Caco-2 (cell line): Measurements from ENCODE around the gene SERPINE3. TPM values are rescaled to one million over a fixed set of nuclear protein-coding genes. Genes with fewer than 3 reads are reported as not detected.

Source experiments
- BruUV-seq: library from RNA; stranded (reverse); fragments of 400-500 nt; replicated peaks from 2 replicates; lab custom pipeline; 2021; lab: Mats Ljungman, UMichigan
- CTCF ChIA-PET: fragments of 300-600 bp; sonication (Branson Sonifier 250); formaldehyde crosslinking; loops from one replicate; lab custom pipeline; 2022; ENCODE audit warnings: antibody characterized with exemption; lab: Charles Lee
- POLR2A ChIA-PET: fragments of 300-600 bp; sonication (Branson Sonifier 250); formaldehyde crosslinking; loops from one replicate; lab custom pipeline; 2022; ENCODE audit warnings: antibody characterized with exemption; lab: Charles Lee
- DNase-seq, 2 experiments: peaks; one replicate each; pipeline versions ENCODE4 v3.0.0 to v3.0.0-alpha.2; 2020 to 2022
- H3K27me3 ChIP-seq: replicated peaks from 2 replicates; pipeline ENCODE4 v1.6.0; 2011; ENCODE audit warnings: low read length; ENCODE audit not compliant: control insufficient read depth, insufficient read depth
- H3K36me3 ChIP-seq: 2 replicates; pipeline ENCODE4 v1.5.1; 2011; ENCODE audit warnings: low read length; ENCODE audit not compliant: control insufficient read depth, insufficient read depth
- H3K4me1 ChIP-seq: fragments of 250-450 bp; sonication (Bioruptor Pico); 2 replicates; pipeline ENCODE4 v1.5.1; 2020; ENCODE audit warnings: mild to moderate bottlenecking
- H3K4me3 ChIP-seq: 2 replicates; pipeline ENCODE4 v1.5.1; 2011; ENCODE audit warnings: low read depth, mild to moderate bottlenecking, control low read depth, low read length
- H3K9me3 ChIP-seq: fragments of 250-450 bp; sonication (Bioruptor Pico); 2 replicates; pipeline ENCODE4 v1.5.1; 2020; ENCODE audit warnings: mild to moderate bottlenecking, moderate library complexity
- H3K27ac Mint-ChIP-seq: one replicate; pipeline ENCODE4 v1.8.0; 2022; ENCODE audit warnings: mixed read lengths; ENCODE audit not compliant: unreplicated experiment
- H3K27me3 Mint-ChIP-seq: one replicate; pipeline ENCODE4 v1.8.0; 2022; ENCODE audit warnings: mixed read lengths; ENCODE audit not compliant: insufficient read depth, unreplicated experiment
- H3K36me3 Mint-ChIP-seq: one replicate; pipeline ENCODE4 v1.8.0; 2022; ENCODE audit warnings: mild to moderate bottlenecking, mixed read lengths; ENCODE audit not compliant: insufficient read depth, unreplicated experiment
- H3K4me1 Mint-ChIP-seq: one replicate; pipeline ENCODE4 v1.8.0; 2022; ENCODE audit warnings: low read depth, mixed read lengths; ENCODE audit not compliant: unreplicated experiment
- H3K4me3 Mint-ChIP-seq: one replicate; pipeline ENCODE4 v1.8.0; 2022; ENCODE audit warnings: mild to moderate bottlenecking, moderate library complexity, mixed read lengths; ENCODE audit not compliant: unreplicated experiment
- H3K9me3 Mint-ChIP-seq: one replicate; pipeline ENCODE4 v1.8.0; 2022; ENCODE audit warnings: mixed read lengths; ENCODE audit not compliant: unreplicated experiment
- CTCF ChIP-seq, 2 experiments: fragments of 200-600 bp in 1 of 2; IDR thresholded peaks; 1 replicate in 1 of 2; 2 replicates in 1 of 2; pipeline versions ENCODE4 v1.5.1 to v1.8.0; 2011 to 2022; ENCODE audit warnings: antibody characterized with exemption in 1 of 2, control low read depth in 1 of 2, inconsistent platforms in 1 of 2, low read depth in 1 of 2, low read length in 1 of 2, mild to moderate bottlenecking in 1 of 2, moderate library complexity in 1 of 2; ENCODE audit not compliant: insufficient read depth in 1 of 2, severe bottlenecking in 1 of 2, unreplicated experiment in 1 of 2
- intact Hi-C: fragments of 100-400 bp; cut with micrococcal nuclease; formaldehyde crosslinking; loops from one replicate; pipeline ENCODE4 v1.10.0; 2022; ENCODE audit not compliant: unreplicated experiment
- total RNA-seq: library from RNA; stranded (reverse); gene quantifications from 2 replicates; pipeline ENCODE4 v1.2.3, GENCODE V29; 2022

The SERPINE3 gene
- total RNA-seq, 1 experiment from 2014 or later: not detected

GRCh38 chr13:51303882-51304281, 35.6 kb upstream of the SERPINE3 start:
- ChIA-PET POLR2A (no interaction called here), CTCF (no interaction called here)
- Mint-ChIP-seq H3K27me3 (peaks cover 4% of the 10 kb centered on the region), H3K4me1 (no peaks in the 10 kb centered on the region), H3K9me3 (no peaks in the 10 kb centered on the region), H3K4me3 (no peak overlapping the region), H3K27ac (no peak overlapping the region), H3K36me3 (no peaks in the 10 kb centered on the region)
- Histone ChIP-seq H3K9me3 (no peaks in the 10 kb centered on the region), H3K4me3 (no peak overlapping the region), H3K4me1 (no peaks in the 10 kb centered on the region), H3K36me3 (no peaks in the 10 kb centered on the region), H3K27me3 (no peaks in the 10 kb centered on the region)
- BruUV-seq: no TSS peak
- no peak for DNase-seq
- TF ChIP-seq CTCF (IDR thresholded peaks at IDR 0.05; ENCODE audit: insufficient read depth in 1 of 2, low read depth in 1 of 2, low read length in 1 of 2, severe bottlenecking in 1 of 2, unreplicated experiment in 1 of 2): no peak
- intact Hi-C loops: no loop called here

- intact Hi-C loops: no loop called here
- Mint-ChIP-seq H3K36me3 (no peaks in the 10 kb centered on the region), H3K27me3 (peaks cover 6% of the 10 kb centered on the region), H3K4me3 (no peak overlapping the region), H3K4me1 (no peaks in the 10 kb centered on the region), H3K9me3 (no peaks in the 10 kb centered on the region), H3K27ac (no peak overlapping the region)
- no peak overlapping the region for H3K4me3 ChIP-seq
- H3K27me3 ChIP-seq: no peaks in the 10 kb centered on the region
- no peaks in the 10 kb centered on the region for H3K9me3 ChIP-seq
- no peak for DNase-seq
- ChIA-PET CTCF (no interaction called here), POLR2A (no interaction called here)
- TF ChIP-seq CTCF (IDR thresholded peaks at IDR 0.05; ENCODE audit: insufficient read depth in 1 of 2, low read depth in 1 of 2, low read length in 1 of 2, severe bottlenecking in 1 of 2, unreplicated experiment in 1 of 2): no peak
- H3K36me3 ChIP-seq: no peaks in the 10 kb centered on the region
- H3K4me1 ChIP-seq: no peaks in the 10 kb centered on the region
- BruUV-seq: no TSS peak
These were observed 34.1 kb upstream of the SERPINE3 start for GRCh38 chr13:51305271-51305967.

GRCh38 chr13:51308781-51309180, 30.7 kb upstream of the SERPINE3 start:
- no peak overlapping the region for H3K4me3 ChIP-seq
- no peaks in the 10 kb centered on the region for H3K9me3 ChIP-seq
- H3K4me1 ChIP-seq: no peaks in the 10 kb centered on the region
- CTCF ChIA-PET: no interaction called here
- DNase-seq: no peak
- no peaks in the 10 kb centered on the region for H3K27me3 ChIP-seq
- Mint-ChIP-seq H3K27me3 (peaks cover 6% of the 10 kb centered on the region), H3K4me1 (no peaks in the 10 kb centered on the region), H3K4me3 (no peak overlapping the region), H3K9me3 (no peaks in the 10 kb centered on the region), H3K27ac (no peak overlapping the region), H3K36me3 (no peaks in the 10 kb centered on the region)
- H3K36me3 ChIP-seq: no peaks in the 10 kb centered on the region
- no TSS peak for BruUV-seq
- TF ChIP-seq CTCF (IDR thresholded peaks at IDR 0.05; ENCODE audit: insufficient read depth in 1 of 2, low read depth in 1 of 2, low read length in 1 of 2, severe bottlenecking in 1 of 2, unreplicated experiment in 1 of 2): no peak
- POLR2A ChIA-PET: no interaction called here
- intact Hi-C loops: no loop called here
